MG63 (cell line): ENCODE data around the gene CMAS. TPM values are rescaled to one million over a fixed set of nuclear protein-coding genes. Genes with fewer than 3 reads are reported as not detected.
"Not testable (repeated sequence)": the region's sequence is repeated elsewhere in the genome, so short reads cannot be mapped to it uniquely, and the experiment has no call there.

ENCODE experiments used
- DNase-seq: peaks from one replicate; pipeline ENCODE4 v3.0.0-alpha.2; 2020
- H3K27me3 ChIP-seq: fragments of 250-450 bp; sonication (Bioruptor Pico); 2 replicates; pipeline ENCODE4 v1.5.1; 2020; ENCODE audit warnings: mild to moderate bottlenecking, moderate library complexity
- H3K36me3 ChIP-seq: fragments of 250-450 bp; sonication (Bioruptor Pico); 2 replicates; pipeline ENCODE4 v1.5.1; 2020; ENCODE audit warnings: mild to moderate bottlenecking, moderate library complexity
- H3K4me3 ChIP-seq: fragments of 250-450 bp; sonication (Bioruptor Pico); 2 replicates; pipeline ENCODE4 v1.5.1; 2020; ENCODE audit warnings: mild to moderate bottlenecking, moderate library complexity
- H3K9me3 ChIP-seq: fragments of 250-450 bp; sonication (Bioruptor Pico); 2 replicates; pipeline ENCODE4 v1.5.1; 2020; ENCODE audit warnings: mild to moderate bottlenecking, moderate library complexity
- total RNA-seq: library from RNA; depleted of rRNA; stranded (reverse); fragments of >200 nt; shearing (Covaris generic); gene quantifications from 2 replicates; pipeline ENCODE4 v1.2.3, GENCODE V29; 2014; ENCODE audit warnings: low replicate concordance; rRNA removed

The CMAS gene
- total RNA-seq, 1 experiment from 2014 or later: 30.9 TPM

DNA sequence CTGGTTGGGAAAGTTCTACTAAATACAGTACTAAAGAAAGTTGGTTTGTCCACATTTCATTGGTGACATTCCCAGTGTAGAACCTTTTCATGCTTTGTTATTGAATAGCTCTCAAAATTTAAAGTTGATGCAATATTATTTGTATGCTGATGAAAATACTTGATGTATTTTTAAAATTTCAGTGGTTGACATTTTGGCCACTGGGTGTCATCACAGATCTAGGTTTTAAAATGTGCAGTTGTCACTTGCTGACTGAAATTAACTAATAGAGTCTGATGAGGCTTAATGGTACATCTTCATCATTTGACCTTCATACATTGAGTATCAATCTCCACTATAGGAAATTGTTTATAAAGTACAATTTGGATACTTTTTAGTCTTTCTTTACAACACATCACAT, 37.1 kb downstream of the CMAS start:
- H3K36me3 ChIP-seq: no peaks in the 10 kb centered on the region
- H3K4me3 ChIP-seq: no peak overlapping the region
- no peaks in the 10 kb centered on the region for H3K9me3 ChIP-seq
- no peaks in the 10 kb centered on the region for H3K27me3 ChIP-seq
- DNase-seq: no peak

DNA sequence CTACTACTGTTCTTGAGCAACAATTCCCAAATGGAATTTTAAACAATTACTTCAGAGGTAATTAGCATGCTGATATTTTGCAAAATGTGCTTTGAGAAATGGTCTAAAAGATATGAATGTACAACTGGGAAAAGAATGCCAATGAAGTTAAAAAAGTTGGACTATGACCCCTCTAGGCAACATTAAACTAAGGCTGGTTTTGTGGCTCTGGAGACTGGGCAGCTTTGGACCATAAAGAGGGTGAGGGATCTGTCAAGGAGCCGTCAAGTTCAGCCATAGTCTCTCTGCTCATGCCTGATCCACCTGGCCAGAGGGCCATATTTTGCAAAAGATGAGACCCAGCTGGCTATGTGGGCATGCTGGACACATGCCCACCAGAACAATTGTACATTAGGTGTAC, 38.8 kb downstream of the CMAS start:
- H3K4me3 ChIP-seq: no peak overlapping the region
- H3K9me3 ChIP-seq: no peaks in the 10 kb centered on the region; the same call in none of the 2 replicates
- no peaks in the 10 kb centered on the region for H3K27me3 ChIP-seq
- H3K36me3 ChIP-seq: no peaks in the 10 kb centered on the region
- DNase-seq: no peak

DNA sequence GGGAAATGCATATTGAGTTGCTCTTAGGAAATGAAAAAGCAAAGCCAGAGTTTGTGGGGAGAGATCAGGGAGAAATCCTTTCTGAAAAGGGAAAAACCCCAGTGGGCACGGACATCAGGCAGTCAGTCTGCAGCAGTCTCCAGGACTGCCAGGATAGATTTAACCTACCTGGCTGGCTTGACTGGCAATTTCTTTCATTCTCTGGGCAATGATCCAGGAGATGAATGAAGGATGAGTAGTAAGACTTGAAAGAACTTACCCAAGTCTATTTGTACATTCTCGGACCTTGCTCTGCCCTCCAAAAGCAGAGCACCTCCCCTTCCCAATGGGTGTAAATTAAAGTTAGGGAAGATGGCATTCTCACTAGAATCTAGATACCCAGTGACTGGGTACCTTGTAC, 42.9 kb downstream of the CMAS start:
- Histone ChIP-seq H3K36me3 (no peaks in the 10 kb centered on the region), H3K4me3 (no peak overlapping the region), H3K27me3 (no peaks in the 10 kb centered on the region), H3K9me3 (no peaks in the 10 kb centered on the region; the same call in none of the 2 replicates)
- no peak for DNase-seq

DNA sequence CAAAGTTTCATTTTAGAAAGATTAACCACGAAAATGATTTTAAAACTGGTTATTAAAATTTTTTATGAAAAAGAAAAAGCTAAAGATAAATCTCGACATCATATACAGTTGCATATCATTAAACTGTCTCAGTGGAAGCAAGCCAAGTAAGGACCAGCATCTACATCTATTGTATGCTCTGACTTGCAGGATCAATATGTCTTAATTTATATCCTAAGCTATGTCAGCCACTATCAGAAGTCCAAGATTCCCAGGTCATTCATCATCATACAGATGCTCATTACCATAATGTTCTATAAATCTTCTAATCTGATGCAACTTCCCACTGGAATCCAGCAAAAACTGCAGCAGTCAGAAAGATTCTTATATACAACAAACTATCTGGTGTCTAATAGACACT, 43.5 kb downstream of the CMAS start:
- H3K36me3 ChIP-seq: no peaks in the 10 kb centered on the region
- DNase-seq: no peak
- H3K27me3 ChIP-seq: no peaks in the 10 kb centered on the region
- H3K4me3 ChIP-seq: no peak overlapping the region
- no peaks in the 10 kb centered on the region; the same call in none of the 2 replicates for H3K9me3 ChIP-seq

DNA sequence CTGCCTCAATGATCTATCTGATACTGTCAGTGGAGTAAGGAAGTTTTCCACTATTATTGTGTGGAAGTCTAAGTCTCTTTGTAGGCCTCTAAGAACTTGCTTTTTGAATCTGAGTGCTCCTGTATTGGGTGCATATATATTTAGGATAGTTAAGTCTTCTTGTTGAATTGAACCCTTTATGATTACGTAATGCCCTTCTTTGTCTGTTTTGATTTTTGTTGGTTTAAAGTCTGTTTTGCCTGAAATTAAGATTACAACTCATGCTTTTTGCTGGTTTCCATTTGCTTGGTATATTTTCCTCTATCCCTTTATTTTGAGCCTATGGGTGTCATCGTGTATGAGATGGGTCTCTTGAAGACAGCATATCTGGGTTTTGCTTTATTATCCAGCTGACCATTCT, 53.0 kb downstream of the CMAS start:
- H3K27me3 ChIP-seq, H3K36me3 ChIP-seq, DNase-seq, H3K4me3 ChIP-seq, H3K9me3 ChIP-seq: not testable (repeated sequence)

DNA sequence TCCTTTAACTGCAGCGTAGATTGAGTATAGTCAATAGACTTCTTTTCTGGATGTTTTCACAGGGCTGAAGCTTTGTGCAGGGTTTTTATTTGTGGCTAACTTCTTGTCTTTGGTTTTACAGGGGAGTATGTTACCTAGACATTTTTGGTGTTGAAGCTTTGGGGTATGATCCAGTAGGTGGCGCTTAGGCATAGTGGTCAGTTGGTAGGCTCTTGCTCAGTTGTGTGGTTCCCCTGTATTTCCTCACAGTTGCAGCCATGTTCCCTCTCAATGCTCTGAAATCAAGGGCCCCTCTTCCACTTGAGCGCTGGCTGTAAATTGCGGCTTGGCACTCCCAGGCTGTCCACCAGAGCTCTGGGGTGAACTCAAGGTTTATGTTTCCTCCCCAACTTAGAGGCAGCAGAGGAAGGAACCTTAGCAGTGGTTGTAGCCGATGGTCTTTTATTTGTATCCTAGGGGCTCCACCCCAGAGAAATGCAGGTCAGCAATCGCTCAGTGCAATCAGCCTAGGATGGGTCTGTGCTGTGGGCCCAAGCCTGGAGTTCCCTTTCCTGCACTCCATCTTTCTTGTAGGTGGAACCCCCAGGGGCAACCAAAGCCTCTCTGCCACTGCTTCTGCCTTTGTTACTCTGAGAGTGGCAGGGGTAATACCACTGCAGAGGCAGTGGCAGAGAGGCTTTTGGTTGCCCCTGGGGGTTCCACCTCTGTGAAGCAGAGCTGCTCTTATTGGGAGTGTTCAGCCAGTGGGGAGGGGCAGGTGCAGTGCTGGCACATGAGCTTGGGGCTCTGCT, 55.1 kb downstream of the CMAS start:
- Histone ChIP-seq H3K27me3 (no peaks in the 10 kb centered on the region), H3K36me3 (no peaks in the 10 kb centered on the region), H3K4me3 (no peak overlapping the region), H3K9me3 (peaks cover 3% of the 10 kb centered on the region; the same call in 1 of the 2 replicates)
- peak; percentile 31 for DNase-seq

DNA sequence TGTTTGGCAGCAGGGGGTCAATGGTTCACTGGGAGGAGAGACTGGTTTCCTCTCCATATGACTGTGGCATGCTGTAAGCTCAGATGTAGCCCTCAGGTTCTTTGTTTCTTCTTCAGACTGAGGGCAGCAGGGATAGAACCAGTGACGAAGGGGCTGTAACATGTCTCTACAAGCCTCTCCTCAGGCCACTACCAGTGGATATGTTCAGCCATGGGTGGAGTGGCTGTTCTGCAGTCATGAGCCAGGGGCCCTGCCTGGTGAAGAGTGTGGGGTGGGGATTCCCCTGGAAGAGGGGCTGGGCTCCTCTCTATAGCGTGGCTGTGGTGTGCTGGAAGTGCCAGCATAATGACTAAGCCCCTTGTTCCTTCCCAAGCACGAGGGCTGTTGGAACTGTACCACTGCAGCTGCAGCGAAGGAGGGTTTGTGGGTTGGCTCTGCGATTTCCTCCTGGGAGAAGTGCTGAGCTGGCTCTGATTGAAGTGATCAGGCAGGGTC, 55.8 kb downstream of the CMAS start:
- peak; percentile 92 for DNase-seq
- Histone ChIP-seq H3K36me3 (no peaks in the 10 kb centered on the region), H3K4me3 (no peak overlapping the region), H3K9me3 (peaks cover 3% of the 10 kb centered on the region; the same call in 1 of the 2 replicates), H3K27me3 (no peaks in the 10 kb centered on the region)

DNA sequence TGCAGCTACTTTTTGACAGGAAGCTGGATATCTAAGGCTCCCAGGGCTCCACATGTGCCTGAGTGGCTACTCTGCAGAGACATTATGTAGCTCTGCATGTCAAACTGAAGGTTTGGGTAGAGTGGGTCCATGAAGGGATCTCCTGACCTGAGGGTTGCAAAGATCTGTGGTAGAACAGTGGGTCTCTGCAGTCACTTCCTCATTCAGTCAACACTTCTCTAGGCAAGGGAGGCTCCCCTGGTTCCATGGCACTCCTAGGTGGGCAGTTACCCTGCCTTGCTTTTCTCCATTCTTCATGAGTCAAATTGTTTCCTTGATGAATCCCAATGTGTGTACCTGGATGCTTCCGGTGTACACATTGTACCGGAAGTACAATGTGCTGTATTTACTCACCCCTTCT, 57.4 kb downstream of the CMAS start:
- Histone ChIP-seq H3K27me3 (no peaks in the 10 kb centered on the region), H3K36me3 (no peaks in the 10 kb centered on the region), H3K4me3 (no peak overlapping the region), H3K9me3 (peaks cover 3% of the 10 kb centered on the region; the same call in 1 of the 2 replicates)
- no peak for DNase-seq

DNA sequence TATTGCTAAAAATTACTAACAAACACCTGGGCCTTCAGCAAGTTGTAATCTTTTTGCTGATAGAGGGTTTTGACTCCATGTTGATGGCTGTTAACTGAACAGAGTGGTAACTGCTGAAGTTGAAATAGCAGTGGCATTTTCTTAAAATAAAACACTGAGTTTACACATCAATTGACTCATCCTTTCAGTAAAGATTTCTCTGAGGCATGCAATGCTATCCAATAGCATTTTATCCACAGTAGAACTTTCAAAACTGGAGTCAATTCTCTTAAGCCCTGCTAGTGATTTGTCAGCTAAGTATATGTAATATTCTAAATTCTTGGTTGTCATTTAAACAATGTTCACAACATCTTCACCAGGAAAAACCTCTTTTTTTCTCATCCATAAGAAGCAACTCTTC, 59.5 kb downstream of the CMAS start:
- no peak for DNase-seq
- H3K4me3 ChIP-seq: no peak overlapping the region

DNA sequence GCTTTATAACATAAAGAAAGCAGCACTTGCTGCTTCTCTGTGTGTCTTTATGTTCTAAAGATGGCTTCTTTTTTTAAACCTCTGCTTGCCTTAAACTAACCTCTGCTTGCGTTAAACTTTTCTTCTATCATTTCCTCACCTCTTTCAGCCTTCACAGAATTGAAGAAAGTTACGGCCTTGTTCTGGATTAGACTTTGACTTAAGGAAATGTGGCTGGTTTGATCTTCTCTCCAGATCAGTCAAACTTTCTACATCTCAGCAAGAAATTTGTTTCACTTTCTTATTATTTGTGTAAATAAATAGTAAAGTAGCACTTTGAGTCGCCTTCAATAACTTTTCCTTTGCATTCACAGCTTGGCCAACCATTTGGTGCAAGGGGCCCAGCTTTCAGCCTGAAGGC, 64.2 kb downstream of the CMAS start:
- Histone ChIP-seq H3K36me3 (no peaks in the 10 kb centered on the region), H3K27me3 (no peaks in the 10 kb centered on the region), H3K4me3 (no peak overlapping the region), H3K9me3 (no peaks in the 10 kb centered on the region; the same call in 1 of the 2 replicates)
- DNase-seq: no peak

More for the DNA sequence above, 59.5 kb downstream of the CMAS start:
- no peaks in the 10 kb centered on the region for H3K36me3 ChIP-seq
- no peaks in the 10 kb centered on the region; the same call in 1 of the 2 replicates for H3K9me3 ChIP-seq
- no peaks in the 10 kb centered on the region for H3K27me3 ChIP-seq

Other genes with a start within 250 kb of the CMAS start
- gene ABCC9, start 104.8 kb upstream of the CMAS start, total RNA-seq: not detected in 2 replicates